ENCODE data around the gene DAPP1.
"Not testable (repeated sequence)": the region's sequence is repeated elsewhere in the genome, so short reads cannot be mapped to it uniquely, and the experiment has no call there.

Gene DAPP1

DNA sequence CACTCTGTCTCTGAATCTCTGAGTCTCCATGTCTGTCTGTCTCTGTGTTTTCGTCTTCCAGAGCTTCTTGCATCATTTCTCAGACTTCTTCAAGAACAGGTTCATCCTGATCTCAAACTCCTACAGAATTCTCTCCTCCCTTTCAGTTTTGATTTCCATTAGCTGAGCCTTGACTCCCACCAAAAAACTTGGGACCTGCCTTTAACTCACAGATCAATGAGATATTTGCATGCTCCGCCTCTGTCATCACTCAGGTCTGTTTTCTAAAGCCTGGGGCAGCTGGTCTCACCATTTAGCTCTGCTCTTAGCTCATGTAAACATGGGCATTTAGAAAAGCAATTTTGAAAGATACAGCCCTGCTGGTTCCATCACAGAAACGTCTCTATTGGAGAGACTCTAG lies 8.6 kb downstream of the DAPP1 start:
- DNase-seq, result no peak

DNA sequence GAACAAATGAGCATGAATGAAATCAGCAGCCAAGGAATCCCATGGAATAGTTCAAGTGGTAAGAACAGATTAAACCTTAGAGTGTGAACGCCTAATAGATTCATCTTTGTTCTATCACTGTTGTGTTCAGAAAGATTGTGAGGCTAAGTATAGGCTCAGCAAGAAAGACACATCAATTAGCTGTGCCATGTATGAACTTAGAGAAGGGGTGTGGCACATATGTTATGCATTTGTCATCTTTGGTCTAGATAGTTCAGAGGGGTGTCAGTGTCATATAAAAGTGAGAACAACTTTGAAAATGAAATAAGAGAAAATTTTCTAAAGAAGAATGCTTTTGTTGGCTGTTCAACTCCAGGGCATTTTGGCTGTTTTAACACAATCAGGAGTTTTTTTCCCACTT lies 9.4 kb downstream of the DAPP1 start:
- DNase-seq, result no peak

GRCh38 chr4:99827454-99827853 lies 10.8 kb downstream of the DAPP1 start:
- DNase-seq, result no peak

DNA sequence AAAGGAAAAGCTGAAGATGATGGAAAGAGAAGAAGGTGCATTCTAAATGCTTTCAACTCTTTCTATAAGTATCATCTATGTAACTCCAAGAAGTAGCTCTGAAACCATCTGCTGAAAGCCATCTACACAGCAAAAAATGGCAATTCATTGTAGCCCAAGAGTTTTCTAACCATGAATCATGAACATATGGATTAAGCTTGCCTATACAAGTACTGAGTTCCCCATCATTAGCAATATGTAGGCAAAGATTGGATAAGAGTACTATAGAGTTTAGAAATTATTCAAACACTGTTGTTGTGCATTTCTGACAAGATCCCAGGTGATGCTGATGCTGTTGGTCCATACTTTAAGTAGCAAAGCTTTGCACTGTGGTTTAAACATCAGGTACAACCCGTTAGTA lies 11.2 kb downstream of the DAPP1 start:
- no peak for DNase-seq

DNA sequence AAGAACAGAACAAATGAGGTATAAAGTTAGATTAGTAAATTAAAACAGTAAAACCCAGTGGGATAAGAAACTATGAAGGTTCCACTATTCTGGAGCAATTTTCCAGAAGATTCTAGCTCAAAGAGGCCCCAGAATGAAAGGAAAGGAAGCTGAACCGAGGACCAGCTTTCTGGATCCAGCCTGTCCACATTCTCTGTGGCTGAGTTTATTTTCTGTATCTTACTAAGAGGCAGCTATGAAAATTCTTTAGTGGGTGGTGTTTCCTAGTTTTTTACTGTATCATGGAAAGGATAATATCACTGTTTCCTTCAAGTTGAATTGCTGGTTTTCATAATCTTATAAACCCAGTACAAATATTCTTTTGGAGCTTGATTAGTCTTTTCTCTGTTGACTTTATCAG lies 11.8 kb downstream of the DAPP1 start:
- no peak for DNase-seq

GRCh38 chr4:99830051-99830450 lies 13.4 kb downstream of the DAPP1 start:
- not testable (repeated sequence) for DNase-seq

DNA sequence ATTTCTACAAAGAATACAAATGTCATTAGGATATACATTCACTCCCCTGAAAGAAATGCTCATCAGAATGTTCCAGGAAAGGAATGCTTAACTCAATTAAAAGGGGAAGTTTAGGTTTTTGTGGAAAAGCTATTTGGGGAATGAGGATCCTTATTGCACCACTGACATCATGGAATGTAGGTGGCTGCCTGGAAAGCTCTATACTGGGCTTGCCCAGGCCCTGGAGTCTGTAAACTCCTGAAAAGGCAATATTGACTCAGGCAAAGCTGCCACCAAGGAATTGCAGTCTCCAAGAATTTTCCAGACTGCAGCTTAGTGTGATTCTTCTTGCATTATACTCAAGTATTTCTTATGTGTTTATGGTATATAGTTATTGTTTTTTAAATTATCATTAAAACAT lies 15.7 kb downstream of the DAPP1 start:
- no peak for DNase-seq

DNA sequence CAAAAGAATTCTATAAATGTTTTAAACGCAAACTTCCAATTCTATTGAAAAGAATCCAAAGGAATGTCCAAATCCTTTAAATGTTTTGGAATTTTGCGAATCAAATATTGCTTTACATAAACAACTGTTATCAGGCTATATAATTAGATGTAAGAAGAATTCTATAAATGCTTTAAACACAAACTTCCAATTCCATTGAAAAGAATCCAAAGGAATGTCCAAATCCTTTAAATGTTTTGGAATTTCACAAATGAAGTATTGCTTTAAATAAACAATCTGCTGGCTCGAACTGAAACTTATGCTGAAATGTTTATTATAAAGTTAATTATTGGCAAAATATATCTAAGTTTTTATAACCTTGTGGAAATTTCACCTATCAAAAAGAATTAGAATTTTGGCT lies 16.1 kb downstream of the DAPP1 start:
- no peak for DNase-seq

- no peak for DNase-seq
Observed at GRCh38 chr4:99833756-99834155, 17.1 kb downstream of the DAPP1 start.

GRCh38 chr4:99834569-99834968 lies 17.9 kb downstream of the DAPP1 start:
- DNase-seq, result no peak

- no peak for DNase-seq
Observed at GRCh38 chr4:99835942-99836341, 19.3 kb downstream of the DAPP1 start.

- no peak for DNase-seq
Observed at GRCh38 chr4:99838927-99839326, 22.3 kb downstream of the DAPP1 start.

- DNase-seq, result no peak
Observed at GRCh38 chr4:99841129-99841528, 24.5 kb downstream of the DAPP1 start.

DNA sequence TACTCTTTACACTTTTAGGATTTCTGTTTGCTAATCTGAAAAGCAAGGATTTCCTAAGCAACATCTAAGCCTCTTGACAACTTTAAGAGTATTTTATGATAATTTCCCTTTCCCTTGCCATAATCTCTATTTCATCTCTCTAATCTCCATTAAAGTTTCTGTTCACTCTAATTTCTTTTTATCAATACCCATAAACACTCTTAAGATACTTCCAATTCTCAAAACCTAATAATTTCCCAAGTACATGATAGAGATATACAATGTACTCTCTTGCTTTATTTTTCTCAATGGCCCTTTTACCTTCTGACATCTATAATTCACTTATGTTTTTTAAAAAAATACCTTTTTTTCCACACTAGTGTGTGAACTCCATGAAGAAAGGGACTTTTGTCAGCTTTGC lies 26.8 kb downstream of the DAPP1 start:
- no peak for DNase-seq

- DNase-seq, result no peak
Observed at GRCh38 chr4:99844048-99844447, 27.4 kb downstream of the DAPP1 start.

- DNase-seq, result no peak
Observed at GRCh38 chr4:99845179-99845578, 28.6 kb downstream of the DAPP1 start.

DNA sequence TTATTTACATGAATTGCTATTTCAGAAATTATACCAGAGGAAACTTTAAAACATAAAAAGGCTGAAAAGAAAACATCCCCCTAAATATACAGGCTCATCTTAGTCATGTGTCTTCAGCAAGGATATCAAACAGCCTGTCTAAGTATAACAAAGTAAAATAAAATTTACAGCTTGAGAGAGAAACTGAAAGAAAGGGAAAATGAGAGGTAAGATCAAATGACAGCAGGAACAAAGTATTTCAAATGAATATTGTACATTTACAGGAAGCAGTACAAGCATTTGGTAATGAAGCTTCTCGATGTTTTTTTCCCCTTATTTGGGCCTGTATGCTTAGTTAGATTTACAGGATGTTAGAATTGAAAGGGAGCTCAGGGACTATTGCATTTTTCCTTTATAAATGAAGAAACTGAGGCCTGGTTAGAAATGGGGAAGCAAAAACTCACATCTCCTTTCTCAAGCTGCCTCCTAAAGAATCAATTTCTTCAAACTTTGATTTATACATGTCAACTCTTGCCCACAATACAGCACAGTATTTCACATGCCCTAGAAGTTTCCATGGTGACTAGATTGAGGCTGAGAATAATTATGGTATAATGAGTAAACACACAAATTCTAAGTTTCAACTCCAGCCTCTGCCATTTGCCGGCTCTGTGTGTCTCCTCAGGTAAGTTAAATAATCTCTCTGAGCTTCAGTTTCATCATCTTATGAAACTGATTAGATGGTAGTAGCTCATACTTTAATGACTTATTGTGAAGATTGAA lies 29.3 kb downstream of the DAPP1 start:
- no peak for DNase-seq

DNA sequence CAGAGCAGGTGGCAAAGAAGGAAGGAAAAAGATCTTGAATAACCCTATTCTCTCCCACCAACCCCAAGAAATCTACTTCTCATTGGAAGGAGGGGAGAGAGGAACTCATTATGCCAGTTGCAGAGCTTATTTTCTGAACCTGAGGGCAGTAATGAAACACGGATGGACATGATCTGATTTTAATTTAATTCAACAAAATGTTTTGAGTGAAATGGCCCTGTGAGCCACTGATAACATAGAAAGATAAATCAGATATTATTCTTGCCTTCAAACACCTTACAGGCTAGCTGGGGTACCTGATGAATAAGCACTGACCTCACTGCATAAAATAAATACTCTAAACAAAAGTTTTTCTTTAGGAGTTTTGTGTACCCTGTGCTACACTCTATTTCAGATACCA lies 30.3 kb downstream of the DAPP1 start:
- DNase-seq, result no peak

- no peak for DNase-seq
Observed at GRCh38 chr4:99847362-99847976, 30.8 kb downstream of the DAPP1 start.

- DNase-seq, result no peak
Observed at GRCh38 chr4:99848591-99849001, 32.0 kb downstream of the DAPP1 start.

GRCh38 chr4:99852199-99852749 lies 35.6 kb downstream of the DAPP1 start:
- no peak for DNase-seq

- DNase-seq, result no peak
Observed at GRCh38 chr4:99853190-99853589, 36.6 kb downstream of the DAPP1 start.

DNA sequence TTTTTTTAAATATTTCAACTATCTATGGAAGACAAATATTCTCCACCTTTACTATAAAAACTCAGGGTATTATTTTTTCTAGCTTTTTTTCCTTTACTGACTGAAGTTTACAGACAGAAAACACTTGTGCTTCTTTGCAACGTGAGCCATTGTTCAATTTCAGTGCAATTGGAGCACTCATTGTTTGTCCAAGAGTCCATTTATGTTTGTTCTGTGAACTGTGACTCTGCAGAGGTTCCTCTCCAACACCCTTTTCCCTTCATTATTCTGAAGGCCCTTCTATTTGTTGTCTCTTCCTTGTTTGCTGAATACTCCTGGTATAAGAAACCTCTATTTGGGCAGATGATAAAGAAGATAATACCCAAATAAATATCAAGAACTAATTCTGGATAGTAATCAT lies 37.4 kb downstream of the DAPP1 start:
- DNase-seq, result no peak

- no peak for DNase-seq
Observed at GRCh38 chr4:99855678-99856077, 39.1 kb downstream of the DAPP1 start.

- no peak for DNase-seq
Observed at GRCh38 chr4:99856166-99856565, 39.5 kb downstream of the DAPP1 start.
